WTC11 (cell line): ENCODE data around the gene KLHL40. TPM values are rescaled to one million over a fixed set of nuclear protein-coding genes. Genes with fewer than 3 reads are reported as not detected.

Experiments
- ATAC-seq: fragments of 200-7000 bp; cut with Tn5 transposase; 2 replicates; pipeline ENCODE4 v1.10.0; 2021; ENCODE audit warnings: mild to moderate bottlenecking, moderate library complexity
- CTCF ChIA-PET: fragments of 300-600 bp; sonication (Branson Sonifier 250); formaldehyde crosslinking; loops from one replicate; lab custom pipeline; 2021; ENCODE audit warnings: antibody characterized with exemption; lab: Charles Lee
- POLR2A ChIA-PET: fragments of 350-600 bp; sonication (Branson Sonifier 250); formaldehyde crosslinking; loops from one replicate; lab custom pipeline; 2021; ENCODE audit warnings: antibody characterized with exemption; lab: Charles Lee
- DNase-seq: peaks from one replicate; pipeline ENCODE4 v3.0.0; 2021; ENCODE audit warnings: low spot score
- H3K27ac Mint-ChIP-seq: 2 replicates; pipeline ENCODE4 v1.8.0; 2021; ENCODE audit warnings: mixed read lengths
- H3K27me3 Mint-ChIP-seq: 2 replicates; pipeline ENCODE4 v1.8.0; 2021; ENCODE audit warnings: low read depth, mild to moderate bottlenecking, moderate library complexity, mixed read lengths
- H3K36me3 Mint-ChIP-seq: 2 replicates; pipeline ENCODE4 v1.8.0; 2021; ENCODE audit warnings: mixed read lengths
- H3K4me1 Mint-ChIP-seq: 2 replicates; pipeline ENCODE4 v1.8.0; 2022; ENCODE audit warnings: mixed read lengths
- H3K4me3 Mint-ChIP-seq: 2 replicates; pipeline ENCODE4 v1.8.0; 2021; ENCODE audit warnings: mild to moderate bottlenecking, moderate library complexity, mixed read lengths
- H3K9me3 Mint-ChIP-seq: 2 replicates; pipeline ENCODE4 v1.8.0; 2021; ENCODE audit warnings: mixed read lengths
- FOXP1 ChIP-seq: sonication (generic); formaldehyde crosslinking; IDR thresholded peaks from 2 replicates; pipeline ENCODE4 v1.8.0; 2022; ENCODE audit warnings: missing genetic modification reagents, mild to moderate bottlenecking, moderate library complexity, borderline replicate concordance
- GRHL2 ChIP-seq: fragments of 250-450 bp; sonication (Bioruptor Pico); IDR thresholded peaks from 2 replicates; pipeline ENCODE4 v1.8.0; 2022; ENCODE audit warnings: mild to moderate bottlenecking, moderate library complexity; ENCODE audit not compliant: insufficient replicate concordance, severe bottlenecking
- NFATC4 ChIP-seq: fragments of 250-450 bp; sonication (Bioruptor Pico); IDR thresholded peaks from 2 replicates; pipeline ENCODE4 v1.9.0; 2021; ENCODE audit warnings: mild to moderate bottlenecking
- NR2C2 ChIP-seq: sonication (generic); formaldehyde crosslinking; IDR thresholded peaks from 2 replicates; pipeline ENCODE4 v1.8.0; 2022; ENCODE audit warnings: mild to moderate bottlenecking, missing genetic modification reagents
- OVOL2 ChIP-seq: fragments of 250-450 bp; sonication (Bioruptor Pico); IDR thresholded peaks from 2 replicates; pipeline ENCODE4 v1.9.0; 2021; ENCODE audit warnings: mild to moderate bottlenecking, borderline replicate concordance
- PRDM15 ChIP-seq: sonication (generic); formaldehyde crosslinking; IDR thresholded peaks from 2 replicates; pipeline ENCODE4 v1.8.0; 2022; ENCODE audit warnings: missing genetic modification reagents
- RORB ChIP-seq: fragments of 250-450 bp; sonication (Bioruptor Pico); IDR thresholded peaks from 2 replicates; pipeline ENCODE4 v1.9.0; 2021; ENCODE audit warnings: mild to moderate bottlenecking
- SMAD4 ChIP-seq: sonication (generic); formaldehyde crosslinking; IDR thresholded peaks from 2 replicates; pipeline ENCODE4 v1.8.0; 2022; ENCODE audit warnings: mild to moderate bottlenecking, missing genetic modification reagents
- TP53 ChIP-seq: sonication (generic); formaldehyde crosslinking; IDR thresholded peaks from 2 replicates; pipeline ENCODE4 v1.8.1; 2023; ENCODE audit warnings: mild to moderate bottlenecking, missing genetic modification reagents
- ZNF232 ChIP-seq: sonication (generic); formaldehyde crosslinking; IDR thresholded peaks from 2 replicates; pipeline ENCODE4 v1.8.0; 2022; ENCODE audit warnings: mild to moderate bottlenecking, missing genetic modification reagents
- ZNF317 ChIP-seq: sonication (generic); formaldehyde crosslinking; IDR thresholded peaks from 2 replicates; pipeline ENCODE4 v1.8.1; 2023; ENCODE audit warnings: low read depth, mild to moderate bottlenecking, moderate library complexity, missing genetic modification reagents, borderline replicate concordance
- ZNF423 ChIP-seq: fragments of 250-450 bp; sonication (Bioruptor Pico); IDR thresholded peaks from 2 replicates; pipeline ENCODE4 v2.1.2; 2022; ENCODE audit warnings: mild to moderate bottlenecking, moderate library complexity
- total RNA-seq: library from RNA; stranded (reverse); gene quantifications from 3 replicates; pipeline ENCODE4 v1.2.3, GENCODE V29; 2021
- TF ChIP-seq, protein P1 (sequence below): sonication (generic); formaldehyde crosslinking; IDR thresholded peaks from 2 replicates; pipeline ENCODE4 v1.8.1; 2022; ENCODE audit warnings: mild to moderate bottlenecking, moderate library complexity, missing genetic modification reagents
- TF ChIP-seq, protein P2 (sequence below): fragments of 200-600 bp; IDR thresholded peaks from 2 replicates; pipeline ENCODE4 v1.8.0; 2022; ENCODE audit warnings: antibody characterized with exemption
- TF ChIP-seq, protein P3 (sequence below): fragments of 250-450 bp; sonication (Bioruptor Pico); IDR thresholded peaks from 2 replicates; pipeline ENCODE4 v1.9.0; 2021; ENCODE audit warnings: mild to moderate bottlenecking

The KLHL40 gene
- total RNA-seq, 1 experiment from 2014 or later: not detected

DNA sequence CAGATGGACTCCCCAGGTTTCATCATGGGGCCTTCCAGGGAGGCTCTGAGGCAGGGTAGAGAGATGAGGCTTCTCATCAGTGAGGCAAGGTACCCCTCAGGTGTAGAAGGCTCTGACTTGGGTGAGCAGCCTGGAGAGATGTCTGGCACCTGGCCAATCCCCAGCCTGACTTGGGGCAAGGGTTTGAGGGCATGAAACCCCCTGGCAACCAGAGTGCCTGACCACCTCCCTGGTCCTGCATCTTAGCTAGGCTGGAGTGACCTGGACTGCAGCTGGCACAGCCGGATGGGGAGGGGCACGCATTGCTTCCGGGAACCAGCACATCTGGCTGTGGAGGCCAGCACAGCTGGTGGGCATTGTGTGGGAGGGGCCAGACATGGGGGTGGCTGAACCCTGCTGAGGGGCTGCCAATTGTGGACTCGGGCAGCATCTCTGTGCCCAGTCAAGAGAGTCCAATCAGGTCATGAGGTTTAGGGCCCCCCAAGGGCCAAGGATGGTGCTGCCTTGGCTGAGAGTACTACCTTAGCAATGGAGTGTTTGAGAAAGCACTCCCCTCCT lies 29.9 kb upstream of the KLHL40 start:
- DNase-seq (no peak), ATAC-seq (no peak)
- Mint-ChIP-seq H3K4me3 (peak overlapping the region; percentile 45), H3K9me3 (no peaks in the 10 kb centered on the region), H3K27ac (no peak overlapping the region), H3K4me1 (peaks cover 43% of the 10 kb centered on the region), H3K36me3 (no peaks in the 10 kb centered on the region), H3K27me3 (no peaks in the 10 kb centered on the region)
- TF ChIP-seq TP53: no peak
- TF ChIP-seq, protein P1, sequence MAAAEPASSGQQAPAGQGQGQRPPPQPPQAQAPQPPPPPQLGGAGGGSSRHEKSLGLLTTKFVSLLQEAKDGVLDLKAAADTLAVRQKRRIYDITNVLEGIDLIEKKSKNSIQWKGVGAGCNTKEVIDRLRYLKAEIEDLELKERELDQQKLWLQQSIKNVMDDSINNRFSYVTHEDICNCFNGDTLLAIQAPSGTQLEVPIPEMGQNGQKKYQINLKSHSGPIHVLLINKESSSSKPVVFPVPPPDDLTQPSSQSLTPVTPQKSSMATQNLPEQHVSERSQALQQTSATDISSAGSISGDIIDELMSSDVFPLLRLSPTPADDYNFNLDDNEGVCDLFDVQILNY: no peak
- POLR2A ChIA-PET: no interaction called here
- CTCF ChIA-PET: interaction anchor here (1.0 to 1.8 kb wide), 5 partner anchors 56 to 175 kb away, joined by 3 to 5 read pairs (median 4); no protein-coding TSS in a partner anchor

GRCh38 chr3:42655980-42656679 lies 29.2 kb upstream of the KLHL40 start:
- ATAC-seq (no peak), DNase-seq (no peak)
- Mint-ChIP-seq H3K27ac (no peak overlapping the region), H3K4me1 (peaks cover 44% of the 10 kb centered on the region), H3K9me3 (no peaks in the 10 kb centered on the region), H3K36me3 (no peaks in the 10 kb centered on the region), H3K27me3 (no peaks in the 10 kb centered on the region), H3K4me3 (no peak overlapping the region)
- POLR2A ChIA-PET: no interaction called here
- TF ChIP-seq, protein P2, sequence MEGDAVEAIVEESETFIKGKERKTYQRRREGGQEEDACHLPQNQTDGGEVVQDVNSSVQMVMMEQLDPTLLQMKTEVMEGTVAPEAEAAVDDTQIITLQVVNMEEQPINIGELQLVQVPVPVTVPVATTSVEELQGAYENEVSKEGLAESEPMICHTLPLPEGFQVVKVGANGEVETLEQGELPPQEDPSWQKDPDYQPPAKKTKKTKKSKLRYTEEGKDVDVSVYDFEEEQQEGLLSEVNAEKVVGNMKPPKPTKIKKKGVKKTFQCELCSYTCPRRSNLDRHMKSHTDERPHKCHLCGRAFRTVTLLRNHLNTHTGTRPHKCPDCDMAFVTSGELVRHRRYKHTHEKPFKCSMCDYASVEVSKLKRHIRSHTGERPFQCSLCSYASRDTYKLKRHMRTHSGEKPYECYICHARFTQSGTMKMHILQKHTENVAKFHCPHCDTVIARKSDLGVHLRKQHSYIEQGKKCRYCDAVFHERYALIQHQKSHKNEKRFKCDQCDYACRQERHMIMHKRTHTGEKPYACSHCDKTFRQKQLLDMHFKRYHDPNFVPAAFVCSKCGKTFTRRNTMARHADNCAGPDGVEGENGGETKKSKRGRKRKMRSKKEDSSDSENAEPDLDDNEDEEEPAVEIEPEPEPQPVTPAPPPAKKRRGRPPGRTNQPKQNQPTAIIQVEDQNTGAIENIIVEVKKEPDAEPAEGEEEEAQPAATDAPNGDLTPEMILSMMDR: no peak
- no peak for TF ChIP-seq SMAD4 (CRISPR knock-in tag)
- TF ChIP-seq GRHL2 (CRISPR knock-in tag): no peak
- TF ChIP-seq PRDM15 (CRISPR knock-in tag): no peak
- TF ChIP-seq ZNF423 (CRISPR knock-in tag): no peak
- TF ChIP-seq, protein P3, sequence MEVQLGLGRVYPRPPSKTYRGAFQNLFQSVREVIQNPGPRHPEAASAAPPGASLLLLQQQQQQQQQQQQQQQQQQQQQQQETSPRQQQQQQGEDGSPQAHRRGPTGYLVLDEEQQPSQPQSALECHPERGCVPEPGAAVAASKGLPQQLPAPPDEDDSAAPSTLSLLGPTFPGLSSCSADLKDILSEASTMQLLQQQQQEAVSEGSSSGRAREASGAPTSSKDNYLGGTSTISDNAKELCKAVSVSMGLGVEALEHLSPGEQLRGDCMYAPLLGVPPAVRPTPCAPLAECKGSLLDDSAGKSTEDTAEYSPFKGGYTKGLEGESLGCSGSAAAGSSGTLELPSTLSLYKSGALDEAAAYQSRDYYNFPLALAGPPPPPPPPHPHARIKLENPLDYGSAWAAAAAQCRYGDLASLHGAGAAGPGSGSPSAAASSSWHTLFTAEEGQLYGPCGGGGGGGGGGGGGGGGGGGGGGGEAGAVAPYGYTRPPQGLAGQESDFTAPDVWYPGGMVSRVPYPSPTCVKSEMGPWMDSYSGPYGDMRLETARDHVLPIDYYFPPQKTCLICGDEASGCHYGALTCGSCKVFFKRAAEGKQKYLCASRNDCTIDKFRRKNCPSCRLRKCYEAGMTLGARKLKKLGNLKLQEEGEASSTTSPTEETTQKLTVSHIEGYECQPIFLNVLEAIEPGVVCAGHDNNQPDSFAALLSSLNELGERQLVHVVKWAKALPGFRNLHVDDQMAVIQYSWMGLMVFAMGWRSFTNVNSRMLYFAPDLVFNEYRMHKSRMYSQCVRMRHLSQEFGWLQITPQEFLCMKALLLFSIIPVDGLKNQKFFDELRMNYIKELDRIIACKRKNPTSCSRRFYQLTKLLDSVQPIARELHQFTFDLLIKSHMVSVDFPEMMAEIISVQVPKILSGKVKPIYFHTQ (CRISPR knock-in tag): no peak
- TF ChIP-seq NR2C2 (CRISPR knock-in tag): no peak
- TF ChIP-seq RORB: no peak
- no peak for TF ChIP-seq OVOL2 (CRISPR knock-in tag)
- no peak for TF ChIP-seq TP53
- no peak for TF ChIP-seq FOXP1 (CRISPR knock-in tag)
- no peak for TF ChIP-seq NFATC4 (CRISPR knock-in tag)
- TF ChIP-seq ZNF232 (CRISPR knock-in tag): no peak
- TF ChIP-seq ZNF317: no peak
- CTCF ChIA-PET: interaction anchor here (0.7 to 1.8 kb wide), 4 partner anchors 56 to 175 kb away, joined by 3 to 4 read pairs (median 4); no protein-coding TSS in a partner anchor
